K562 (cell line): ENCODE data around the gene HDAC3. TPM values are rescaled to one million over a fixed set of nuclear protein-coding genes. Genes with fewer than 3 reads are reported as not detected.

ENCODE experiments used
- ATAC-seq: fragments of 200-7000 bp; cut with Tn5 transposase; 3 replicates; pipeline ENCODE4 v1.9.1; 2020; ENCODE audit warnings: moderate library complexity
- BruUV-seq: library from RNA; stranded (reverse); fragments of 400-500 nt; replicated peaks from 2 replicates; lab custom pipeline; 2021; lab: Mats Ljungman, UMichigan
- CTCF ChIA-PET: fragments of 300-600 bp; formaldehyde crosslinking; extraction: SDS; loops from one replicate; lab custom pipeline; 2021; ENCODE audit warnings: low intra/inter-chr PET ratio; lab: Yijun Ruan, JAX
- POLR2A ChIA-PET: fragments of 300-600, 350-650 bp; sonication (Branson Sonifier 250); formaldehyde crosslinking; extraction: SDS; loops from one replicate; lab custom pipeline; 2021; ENCODE audit warnings: antibody characterized with exemption, inconsistent platforms; lab: Yijun Ruan, JAX
- DNase-seq, 4 experiments: peaks; one replicate each; pipeline versions ENCODE4 v3.0.0 to v3.0.0-alpha.2; 2011 to 2018; ENCODE audit warnings: low spot score in 3 of 4, mixed read lengths in 3 of 4; ENCODE audit errors: extremely low read depth in 1 of 4
- FAIRE-seq: peaks from 2 replicates; lab custom pipeline; 2011; peaks lifted over from hg19 to GRCh38; lab: Jason Lieb, UNC
- H2AFZ ChIP-seq: 2 replicates; pipeline ENCODE4 v1.6.0; 2011; ENCODE audit warnings: low read depth, low read length, control low read depth, inconsistent platforms
- H3K27ac ChIP-seq: fragments of 200-600 bp; 3 replicates; pipeline ENCODE4 v1.8.0; 2011; ENCODE audit warnings: low read depth, mild to moderate bottlenecking, control low read depth, inconsistent platforms, low read length, moderate library complexity, mixed read lengths; ENCODE audit errors: extremely low read depth
- H3K27me3 ChIP-seq, 2 experiments: fragments of 300-600 bp in 1 of 2; 2 replicates in 1 of 2; 3 replicates in 1 of 2; pipeline versions ENCODE4 v1.6.0 to v1.8.0; 2011; ENCODE audit warnings: inconsistent platforms in 2 of 2, low read length in 2 of 2, mild to moderate bottlenecking in 1 of 2, mixed read lengths in 1 of 2, moderate library complexity in 1 of 2; ENCODE audit not compliant: control insufficient read depth in 2 of 2, insufficient read depth in 2 of 2
- H3K36me3 ChIP-seq: fragments of 300-600 bp; 3 replicates; pipeline ENCODE4 v1.8.0; 2011; ENCODE audit warnings: mild to moderate bottlenecking, low read length, inconsistent platforms; ENCODE audit not compliant: control insufficient read depth, insufficient read depth
- H3K4me1 ChIP-seq, 2 experiments: fragments of 200-600 bp in 1 of 2; replicated peaks in 1 of 2; 2 replicates in 1 of 2; 3 replicates in 1 of 2; pipeline versions ENCODE4 v1.5.1 to v1.8.0; 2011; ENCODE audit warnings: inconsistent platforms in 2 of 2, low read length in 2 of 2, mild to moderate bottlenecking in 1 of 2, mixed read lengths in 1 of 2, moderate library complexity in 1 of 2; ENCODE audit not compliant: control insufficient read depth in 2 of 2, insufficient read depth in 2 of 2
- H3K4me2 ChIP-seq: 2 replicates; pipeline ENCODE4 v1.6.1; 2011; ENCODE audit warnings: low read length, control low read depth, inconsistent platforms, mixed read lengths; ENCODE audit not compliant: insufficient read depth
- H3K4me3 ChIP-seq: fragments of 200-600 bp; sonication (generic), shearing (Covaris generic); 2 replicates; pipeline ENCODE4 v1.5.1; 2016; ENCODE audit warnings: control low read depth, inconsistent platforms
- H3K79me2 ChIP-seq: fragments of 200-600 bp; 3 replicates; pipeline ENCODE4 v1.8.0; 2011; ENCODE audit warnings: low read length, inconsistent platforms; ENCODE audit not compliant: control insufficient read depth, insufficient read depth
- H3K9ac ChIP-seq, 2 experiments: 2 replicates each; pipeline versions ENCODE4 v1.6.0 to v1.6.1; 2011; ENCODE audit warnings: low read depth in 2 of 2, low read length in 2 of 2, control low read depth in 1 of 2, inconsistent platforms in 1 of 2, mild to moderate bottlenecking in 1 of 2, mixed read lengths in 1 of 2; ENCODE audit not compliant: insufficient read depth in 1 of 2
- H3K9me1 ChIP-seq: one replicate; pipeline ENCODE4 v1.6.0; 2011; ENCODE audit warnings: inconsistent platforms, mild to moderate bottlenecking, low read length, moderate library complexity; ENCODE audit not compliant: control insufficient read depth, insufficient read depth
- H3K9me3 ChIP-seq: replicated peaks from 2 replicates; pipeline ENCODE4 v1.5.1; 2011; ENCODE audit warnings: low read depth, low read length, inconsistent platforms; ENCODE audit not compliant: control insufficient read depth, insufficient read depth
- H4K20me1 ChIP-seq: replicated peaks from 2 replicates; pipeline ENCODE4 v1.6.1; 2011; ENCODE audit warnings: low read length, inconsistent platforms, mixed read lengths; ENCODE audit not compliant: control insufficient read depth, insufficient read depth
- JUNB ChIP-seq: fragments of 450-650 bp; formaldehyde crosslinking; conservative IDR thresholded peaks from 2 replicates; pipeline ENCODE4 v1.4.0; 2020; ENCODE audit warnings: mild to moderate bottlenecking
- POLR2G ChIP-seq: fragments of 200-400 bp; formaldehyde crosslinking; IDR thresholded peaks from 2 replicates; pipeline ENCODE4 v1.6.1; 2017; ENCODE audit warnings: low read depth, mild to moderate bottlenecking, antibody characterized with exemption, low read length, moderate library complexity
- ZBTB7A ChIP-seq: IDR thresholded peaks from 2 replicates; pipeline ENCODE4 v1.6.1; 2011; ENCODE audit warnings: low read depth, mild to moderate bottlenecking, low read length, moderate library complexity, borderline replicate concordance; ENCODE audit not compliant: control insufficient read depth
- ZFP36 ChIP-seq: fragments of 150-350 bp; IDR thresholded peaks from 2 replicates; pipeline ENCODE4 v1.6.1; 2018; ENCODE audit warnings: low read length, low read depth; ENCODE audit not compliant: partially characterized antibody
- ZNF316 ChIP-seq: fragments of 450-650 bp; IDR thresholded peaks from 2 replicates; pipeline ENCODE4 v1.6.1; 2016
- WGBS: fragments of 100-300 bp; shearing (Covaris generic); methylation state at CpG from one replicate; pipeline ENCODE4 v1.1.6; 2016; ENCODE audit warnings: low coverage, mixed read lengths; ENCODE audit not compliant: insufficient coverage; ENCODE audit errors: missing lambda C conversion rate; 5-methylcytosine and 5-hydroxymethylcytosine counted together
- in situ Hi-C: fragments of 300-500 bp; cut with MboI; formaldehyde crosslinking; loops from 4 replicates; pipeline ENCODE4 v1.15.0; 2018; ENCODE audit warnings: inconsistent platforms, mixed read lengths
- intact Hi-C: fragments of 100-400 bp; cut with micrococcal nuclease; formaldehyde crosslinking; loops from 2 replicates; pipeline ENCODE4 v1.14.2; 2022
- polyA plus RNA-seq, 8 experiments: library from polyadenylated mRNA; depleted of rRNA in 4 of 8; stranded (reverse) in 5 of 8; unstranded in 3 of 8; fragments of >200 nt; fragmentation: Nextera tagmentation in 2 of 8; fragmentation: Illumina TruSeq in 1 of 8; extraction: Ambion mirVana in 2 of 8; extraction: Trizol in 1 of 8; gene quantifications; 2 replicates each; pipeline versions ENCODE4 v1.2.1 to v1.2.3, GENCODE V29; 2011 to 2014; ENCODE audit warnings: inconsistent platforms in 1 of 8, missing spikeins in 1 of 8
- total RNA-seq, 7 experiments: library from RNA; depleted of rRNA in 6 of 7; stranded (reverse); fragments of >200 nt in 6 of 7; fragmentation: Illumina TruSeq in 2 of 7; extraction: Trizol in 2 of 7; gene quantifications; 2 replicates each; pipeline versions ENCODE4 v1.2.1 to v1.2.3, GENCODE V29; 2011 to 2021; ENCODE audit warnings: low replicate concordance in 1 of 7

Gene HDAC3
- total and polyA plus RNA-seq, 9 of the 15 experiments (the other 6 are each of a cell fraction or from before 2014, with no cell fraction given) = 89.7 to 191 (median 119) TPM

DNA sequence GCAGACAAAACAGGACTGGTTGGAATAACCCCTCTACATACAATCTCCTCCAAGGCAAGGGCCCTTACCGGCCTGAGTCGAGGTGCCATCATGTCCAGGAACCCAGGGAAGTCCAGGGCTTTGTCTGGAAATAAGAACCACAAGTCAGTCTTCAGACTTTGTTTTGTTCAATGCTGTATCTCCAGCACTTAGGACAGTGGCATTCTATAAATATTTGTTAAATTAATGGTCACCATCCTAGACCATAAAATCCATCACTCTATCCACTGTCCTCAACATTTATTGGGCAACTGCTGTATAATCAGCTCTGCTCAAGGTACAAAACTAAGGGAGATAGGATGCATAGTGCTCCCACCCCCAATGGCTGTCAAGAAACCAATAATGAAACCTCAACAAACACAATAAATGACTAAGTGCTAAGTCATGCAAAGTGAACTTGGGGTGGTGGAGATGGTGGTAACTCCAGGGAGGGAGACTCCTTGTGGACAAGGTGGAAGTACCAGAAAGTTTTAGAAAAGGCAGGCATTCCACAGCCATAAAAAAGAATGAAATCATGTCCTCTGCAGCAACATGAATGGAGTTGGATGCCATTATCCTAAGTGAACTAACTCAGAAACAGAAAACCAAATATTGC, 5.1 kb upstream of the HDAC3 start (continued):
- peak; percentile 93 for TF ChIP-seq ZNF316

- intact Hi-C loops = no loop called here
- Histone ChIP-seq H3K27me3 (no peaks in the 10 kb centered on the region), H3K4me2 (no peak overlapping the region), H4K20me1 (peaks cover 12% of the 10 kb centered on the region; the same call in 1 of the 2 replicates), H3K9ac (peak overlapping the region in 1 of 2 experiments; percentile 49; a peak in 1 of 4 replicates), H3K79me2 (peaks cover 32% of the 10 kb centered on the region), H3K9me1 (peaks cover 5% of the 10 kb centered on the region), H3K9me3 (no peaks in the 10 kb centered on the region), H3K4me1 (peaks cover 24 to 42% of the 10 kb centered on the region in 2 experiments), H3K27ac (no peak overlapping the region), H2AFZ (no peak overlapping the region), H3K4me3 (no peak overlapping the region), H3K36me3 (peaks cover 53% of the 10 kb centered on the region; the same call in 2 of the 3 replicates)
- WGBS = 96% methylated on average over 6 of the region's 9 CpGs
- 0 out of 2 replicates have a peak, but pooled peaks have one; percentile 37 for TF ChIP-seq POLR2G
- no peak for TF ChIP-seq ZBTB7A
- TF ChIP-seq ZFP36 = no peak
- no peak for TF ChIP-seq JUNB (CRISPR knock-in tag)
- in situ Hi-C loops = no loop called here
- no TSS peak for BruUV-seq
- no peak for ATAC-seq
- ChIA-PET CTCF (no interaction called here), POLR2A (interaction anchor here (1.2 to 1.9 kb wide), 2 partner anchors 11 to 81 kb away, joined by 3 to 7 read pairs; partner anchors contain the start of gene FCHSD1)
- FAIRE-seq = no peak
- DNase-seq = no peak
These were observed 4.0 kb upstream of the HDAC3 start for GRCh38 chr5:141640698-141641097.
